NT2/D1 (cell line): ENCODE data around the gene CPLANE2.

Experiments
- DNase-seq: peaks from one replicate; pipeline ENCODE4 v3.0.0-alpha.2; 2011; ENCODE audit warnings: low read depth, low spot score
- H3K27me3 ChIP-seq: 2 replicates; pipeline ENCODE4 v1.6.0; 2011; ENCODE audit warnings: mild to moderate bottlenecking; ENCODE audit not compliant: insufficient read length, insufficient read depth
- H3K36me3 ChIP-seq: 2 replicates; pipeline ENCODE4 v1.6.1; 2011; ENCODE audit warnings: mild to moderate bottlenecking, low read length, mixed read lengths; ENCODE audit not compliant: insufficient read depth, insufficient read length
- H3K4me1 ChIP-seq: 2 replicates; pipeline ENCODE4 v1.5.1; 2011; ENCODE audit not compliant: insufficient read depth, insufficient read length
- H3K4me3 ChIP-seq: 2 replicates; pipeline ENCODE4 v1.5.1; 2011; ENCODE audit warnings: low read depth; ENCODE audit not compliant: insufficient read length
- H3K9ac ChIP-seq: 2 replicates; pipeline ENCODE4 v1.6.0; 2011; ENCODE audit warnings: low read depth; ENCODE audit not compliant: insufficient read length
- H3K9me3 ChIP-seq: 2 replicates; pipeline ENCODE4 v1.5.1; 2011; ENCODE audit warnings: mild to moderate bottlenecking, low read length; ENCODE audit not compliant: insufficient read depth
- SUZ12 ChIP-seq: IDR thresholded peaks from 2 replicates; pipeline ENCODE4 v1.6.1; 2011; ENCODE audit not compliant: insufficient read length, insufficient read depth; ENCODE audit errors: extremely low read depth
- YY1 ChIP-seq: IDR thresholded peaks from 2 replicates; pipeline ENCODE4 v1.6.1; 2011; ENCODE audit not compliant: insufficient read length, insufficient read depth
- ZNF274 ChIP-seq: IDR thresholded peaks from 2 replicates; pipeline ENCODE4 v1.6.1; 2011; ENCODE audit warnings: mild to moderate bottlenecking, low read depth, low read length

The CPLANE2 gene

GRCh38 chr1:16189921-16190621 is 46.9 kb downstream of the CPLANE2 start:
- Histone ChIP-seq H3K9me3 (no peaks in the 10 kb centered on the region), H3K4me1 (peaks cover 6% of the 10 kb centered on the region), H3K9ac (no peak overlapping the region), H3K27me3 (no peaks in the 10 kb centered on the region), H3K4me3 (no peak overlapping the region), H3K36me3 (no peaks in the 10 kb centered on the region)
- DNase-seq = no peak
- TF ChIP-seq ZNF274 = no peak
- no peak for TF ChIP-seq YY1
- TF ChIP-seq SUZ12 = no peak

GRCh38 chr1:16189003-16189402 is 48.0 kb downstream of the CPLANE2 start:
- no peaks in the 10 kb centered on the region for H3K27me3 ChIP-seq
- no peak overlapping the region for H3K4me3 ChIP-seq
- no peaks in the 10 kb centered on the region for H3K9me3 ChIP-seq
- no peak for DNase-seq
- no peak overlapping the region for H3K9ac ChIP-seq
- TF ChIP-seq ZNF274 (no peak), SUZ12 (no peak), YY1 (no peak)
- H3K4me1 ChIP-seq = peaks cover 13% of the 10 kb centered on the region
- no peaks in the 10 kb centered on the region for H3K36me3 ChIP-seq

- Histone ChIP-seq H3K36me3 (no peaks in the 10 kb centered on the region), H3K27me3 (no peaks in the 10 kb centered on the region), H3K4me1 (peaks cover 13% of the 10 kb centered on the region), H3K9ac (no peak overlapping the region), H3K9me3 (no peaks in the 10 kb centered on the region), H3K4me3 (no peak overlapping the region)
- TF ChIP-seq YY1 (no peak), SUZ12 (no peak), ZNF274 (no peak)
- peak; percentile 66 for DNase-seq
Measured at GRCh38 chr1:16187748-16188401, 49.1 kb downstream of the CPLANE2 start.

GRCh38 chr1:16186655-16187235 is 50.2 kb downstream of the CPLANE2 start:
- Histone ChIP-seq H3K27me3 (no peaks in the 10 kb centered on the region), H3K9me3 (no peaks in the 10 kb centered on the region), H3K4me1 (peaks cover 17% of the 10 kb centered on the region), H3K9ac (no peak overlapping the region), H3K4me3 (no peak overlapping the region), H3K36me3 (no peaks in the 10 kb centered on the region)
- TF ChIP-seq SUZ12 (no peak), ZNF274 (no peak), YY1 (no peak)
- DNase-seq = no peak

- no peaks in the 10 kb centered on the region for H3K36me3 ChIP-seq
- no peaks in the 10 kb centered on the region for H3K9me3 ChIP-seq
- H3K4me3 ChIP-seq = no peak overlapping the region
- H3K27me3 ChIP-seq = no peaks in the 10 kb centered on the region
- TF ChIP-seq SUZ12 = no peak
- no peak for TF ChIP-seq ZNF274
- no peak for TF ChIP-seq YY1
- peaks cover 17% of the 10 kb centered on the region for H3K4me1 ChIP-seq
- no peak for DNase-seq
- H3K9ac ChIP-seq = no peak overlapping the region
Measured at GRCh38 chr1:16184557-16185303, 52.3 kb downstream of the CPLANE2 start.

GRCh38 chr1:16183765-16184556 is 53.0 kb downstream of the CPLANE2 start:
- Histone ChIP-seq H3K4me1 (peaks cover 15% of the 10 kb centered on the region), H3K36me3 (no peaks in the 10 kb centered on the region), H3K9ac (no peak overlapping the region), H3K9me3 (no peaks in the 10 kb centered on the region), H3K27me3 (no peaks in the 10 kb centered on the region), H3K4me3 (no peak overlapping the region)
- TF ChIP-seq SUZ12 = no peak
- no peak for TF ChIP-seq YY1
- no peak for TF ChIP-seq ZNF274
- DNase-seq = no peak
